ENCODE measurements around the gene MAGI2.
"Not testable (repeated sequence)": the region's sequence is repeated elsewhere in the genome, so short reads cannot be mapped to it uniquely, and the experiment has no call there.

MAGI2 gene

DNA sequence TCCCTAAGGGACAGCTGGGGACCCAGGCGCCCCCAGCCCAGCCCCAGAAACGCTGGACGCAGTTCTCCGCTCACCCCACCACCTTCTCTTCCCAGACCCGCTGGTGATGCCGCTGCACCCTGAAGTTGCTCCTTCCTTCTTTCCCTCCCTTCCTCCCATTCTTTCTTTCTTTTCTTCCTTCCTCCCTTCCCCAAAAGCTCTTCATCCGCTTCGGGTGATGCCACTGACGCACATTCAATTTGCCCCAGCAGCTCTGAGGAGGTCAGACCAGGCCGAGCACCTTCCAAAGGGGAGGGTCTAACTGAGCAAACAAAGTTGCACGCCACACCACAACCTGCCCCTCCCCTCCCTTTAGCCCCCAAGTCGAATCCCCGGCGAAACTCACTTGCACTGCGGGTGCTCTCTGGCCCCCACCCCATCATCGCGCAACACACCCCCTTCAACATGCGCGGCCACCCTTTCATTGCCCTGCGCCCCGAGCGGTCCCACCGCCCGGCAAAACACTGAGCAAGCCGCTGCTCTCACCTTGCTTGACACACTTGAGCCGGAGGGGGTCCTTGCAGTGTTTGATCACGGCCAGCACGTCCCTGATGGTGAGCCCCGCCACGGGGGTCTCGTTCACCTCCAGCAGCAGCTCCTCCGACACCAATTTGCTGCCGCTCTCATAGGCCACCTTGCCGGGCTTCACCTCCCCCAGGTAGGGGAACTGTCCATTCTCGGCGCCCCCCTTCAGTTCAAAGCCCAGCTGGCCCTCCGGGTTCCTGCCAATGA is 787 bp downstream of the MAGI2 start:
- TF ChIP-seq, protein P1, sequence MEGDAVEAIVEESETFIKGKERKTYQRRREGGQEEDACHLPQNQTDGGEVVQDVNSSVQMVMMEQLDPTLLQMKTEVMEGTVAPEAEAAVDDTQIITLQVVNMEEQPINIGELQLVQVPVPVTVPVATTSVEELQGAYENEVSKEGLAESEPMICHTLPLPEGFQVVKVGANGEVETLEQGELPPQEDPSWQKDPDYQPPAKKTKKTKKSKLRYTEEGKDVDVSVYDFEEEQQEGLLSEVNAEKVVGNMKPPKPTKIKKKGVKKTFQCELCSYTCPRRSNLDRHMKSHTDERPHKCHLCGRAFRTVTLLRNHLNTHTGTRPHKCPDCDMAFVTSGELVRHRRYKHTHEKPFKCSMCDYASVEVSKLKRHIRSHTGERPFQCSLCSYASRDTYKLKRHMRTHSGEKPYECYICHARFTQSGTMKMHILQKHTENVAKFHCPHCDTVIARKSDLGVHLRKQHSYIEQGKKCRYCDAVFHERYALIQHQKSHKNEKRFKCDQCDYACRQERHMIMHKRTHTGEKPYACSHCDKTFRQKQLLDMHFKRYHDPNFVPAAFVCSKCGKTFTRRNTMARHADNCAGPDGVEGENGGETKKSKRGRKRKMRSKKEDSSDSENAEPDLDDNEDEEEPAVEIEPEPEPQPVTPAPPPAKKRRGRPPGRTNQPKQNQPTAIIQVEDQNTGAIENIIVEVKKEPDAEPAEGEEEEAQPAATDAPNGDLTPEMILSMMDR (conservative IDR thresholded peaks at IDR 0.05; ENCODE audit: low read length) = no peak
- peak; percentile 32 for DNase-seq (ENCODE audit: low read depth)
- H3K4me3 ChIP-seq (ENCODE audit: low read length) = peak overlapping the region; percentile 85

DNA sequence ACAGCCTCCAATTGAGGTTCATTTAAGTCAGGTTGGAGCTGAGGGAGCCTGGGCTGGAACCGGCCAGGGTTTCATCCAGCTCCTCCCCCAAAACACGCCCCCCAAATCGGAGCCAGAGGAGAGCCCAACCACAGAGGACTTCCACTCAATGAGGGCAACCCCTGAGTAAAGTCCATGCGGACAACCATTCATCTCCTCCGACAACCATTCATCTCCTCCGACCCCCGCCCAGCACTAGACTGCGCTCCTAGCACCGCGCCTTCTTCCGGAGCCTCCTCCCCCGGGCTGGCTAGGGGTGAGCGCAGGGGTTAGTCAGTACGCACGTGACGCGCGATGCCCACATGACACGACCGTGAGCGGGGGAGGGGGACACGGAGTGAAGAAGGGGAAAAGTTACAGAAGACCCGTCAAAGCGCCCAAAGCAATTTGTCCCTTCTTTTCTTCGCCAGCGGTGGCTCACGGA is 1.4 kb downstream of the MAGI2 start:
- TF ChIP-seq, protein P1 (conservative IDR thresholded peaks at IDR 0.05; ENCODE audit: low read length) = no peak
- peak overlapping the region; percentile 85 for H3K4me3 ChIP-seq (ENCODE audit: low read length)
- DNase-seq (ENCODE audit: low read depth) = peak; percentile 74

DNA sequence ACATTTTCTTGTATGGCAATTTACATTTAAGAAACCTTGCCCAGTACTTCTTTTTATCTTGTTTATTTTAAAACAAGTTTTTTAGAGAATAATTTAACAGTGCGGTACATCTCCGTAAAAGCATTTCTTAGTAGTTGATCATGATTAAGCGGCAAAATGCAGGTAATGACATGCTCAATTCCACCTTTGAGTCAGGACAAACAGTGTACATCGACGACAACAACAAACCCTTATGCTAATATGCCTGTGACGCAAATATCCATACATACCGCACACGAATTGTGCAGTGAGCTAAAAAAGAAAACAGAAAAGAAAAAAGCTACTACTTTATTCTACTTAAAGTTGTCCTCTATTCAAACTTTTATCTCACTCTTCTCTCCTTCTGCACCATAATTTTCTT is 1.9 kb downstream of the MAGI2 start:
- peak overlapping the region; percentile 85 for H3K4me3 ChIP-seq (ENCODE audit: low read length)
- DNase-seq (ENCODE audit: low read depth) = no peak
- TF ChIP-seq, protein P1 (conservative IDR thresholded peaks at IDR 0.05; ENCODE audit: low read length) = no peak

DNA sequence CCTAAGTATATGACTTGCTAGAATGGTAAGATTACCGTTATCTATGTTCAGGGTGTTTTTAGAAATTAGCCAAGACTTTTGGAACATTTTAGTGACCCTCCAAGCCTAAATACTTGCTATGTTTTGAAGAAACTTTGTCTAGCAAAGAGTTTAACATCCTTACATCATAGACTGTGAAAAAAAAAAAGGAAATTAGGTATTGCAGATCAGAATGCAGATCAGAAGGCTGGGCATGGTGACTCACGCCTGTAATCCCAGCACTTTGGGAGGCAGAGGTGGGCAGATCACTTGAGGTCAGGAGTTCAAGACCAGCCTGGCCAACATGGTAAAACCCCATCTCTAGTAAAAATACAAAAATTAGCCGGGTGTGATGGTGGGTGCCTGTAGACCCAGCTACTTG is 10.7 kb downstream of the MAGI2 start:
- not testable (repeated sequence) for H3K4me3 ChIP-seq (ENCODE audit: low read length); DNase-seq (ENCODE audit: low read depth)

DNA sequence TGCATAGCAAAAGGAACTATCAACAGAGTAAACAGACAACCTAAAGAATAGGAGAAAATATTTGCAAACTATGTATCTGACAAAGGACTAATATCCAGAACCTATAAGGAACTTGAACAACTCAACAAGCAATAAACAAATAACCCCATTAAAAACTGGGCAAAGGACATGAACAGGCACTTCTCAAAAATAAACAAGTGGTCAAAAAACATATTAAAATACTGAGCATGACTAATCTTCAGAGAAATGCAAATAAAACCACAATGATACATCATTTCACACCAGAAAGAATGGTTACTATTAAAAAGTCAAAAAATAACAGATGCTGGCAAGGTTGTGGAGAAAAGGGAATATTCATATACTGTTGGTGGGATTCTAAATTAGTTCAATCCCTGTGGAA is 17.1 kb downstream of the MAGI2 start:
- no peak for DNase-seq (ENCODE audit: low read depth)
- TF ChIP-seq, protein P1 (conservative IDR thresholded peaks at IDR 0.05; ENCODE audit: low read length) = no peak

DNA sequence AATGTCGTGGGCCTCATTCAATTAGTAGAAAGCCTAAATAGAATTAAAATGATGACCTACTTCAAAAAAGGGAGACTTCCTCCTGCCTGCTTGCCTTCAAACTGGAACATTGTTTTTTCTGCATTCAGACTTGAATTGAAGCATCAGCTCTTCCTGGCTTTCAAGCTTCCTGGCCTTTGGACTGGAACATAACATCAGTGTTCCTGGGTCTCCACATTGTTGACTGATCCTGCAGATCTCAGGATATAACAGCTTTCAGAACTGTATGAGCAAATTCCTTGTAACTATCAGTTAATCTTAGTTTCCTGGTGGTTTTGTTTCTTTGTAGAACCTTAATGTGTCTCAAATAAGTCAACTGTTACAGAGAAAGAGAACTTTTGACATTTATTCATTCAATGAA is 18.6 kb downstream of the MAGI2 start:
- TF ChIP-seq, protein P1 (conservative IDR thresholded peaks at IDR 0.05; ENCODE audit: low read length) = no peak
- DNase-seq (ENCODE audit: low read depth) = no peak

More for the DNA sequence above, 17.1 kb downstream of the MAGI2 start:
- H3K4me3 ChIP-seq (ENCODE audit: low read length) = no peak overlapping the region

DNA sequence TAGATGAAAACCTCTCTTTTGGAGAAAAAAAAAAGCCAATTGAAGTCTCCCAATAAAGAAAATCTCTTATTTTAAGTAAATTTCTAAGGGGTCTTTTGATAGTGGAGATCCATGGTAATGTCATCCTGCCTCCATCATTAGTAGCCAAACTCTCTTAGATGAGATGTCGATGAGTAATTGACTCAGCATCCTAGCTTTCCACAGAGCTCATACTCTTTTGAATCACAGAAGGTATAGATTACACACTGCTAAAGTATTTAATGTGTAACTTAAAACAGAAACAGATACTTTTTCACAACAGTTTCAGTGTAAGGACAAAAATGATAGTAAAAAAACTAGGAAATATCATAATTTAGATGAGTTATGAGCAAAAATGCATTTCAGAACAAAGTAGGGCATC is 19.4 kb downstream of the MAGI2 start:
- TF ChIP-seq, protein P1 (conservative IDR thresholded peaks at IDR 0.05; ENCODE audit: low read length) = no peak
- DNase-seq (ENCODE audit: low read depth) = peak; percentile 80
- no peak overlapping the region for H3K4me3 ChIP-seq (ENCODE audit: low read length)

More for the DNA sequence above, 18.6 kb downstream of the MAGI2 start:
- H3K4me3 ChIP-seq (ENCODE audit: low read length) = no peak overlapping the region
